22Rv1 (cell line): ENCODE data around the gene TEX35.

Experiments used
- ZFX ChIP-seq: fragments of 450-650 bp; IDR thresholded peaks from 2 replicates; pipeline ENCODE4 v1.6.1; 2017; ENCODE audit warnings: antibody characterized with exemption, borderline replicate concordance
- TF ChIP-seq, protein P1 (sequence below): fragments of 450-650 bp; IDR thresholded peaks from 2 replicates; pipeline ENCODE4 v1.5.1; 2017; ENCODE audit warnings: mild to moderate bottlenecking

DNA sequence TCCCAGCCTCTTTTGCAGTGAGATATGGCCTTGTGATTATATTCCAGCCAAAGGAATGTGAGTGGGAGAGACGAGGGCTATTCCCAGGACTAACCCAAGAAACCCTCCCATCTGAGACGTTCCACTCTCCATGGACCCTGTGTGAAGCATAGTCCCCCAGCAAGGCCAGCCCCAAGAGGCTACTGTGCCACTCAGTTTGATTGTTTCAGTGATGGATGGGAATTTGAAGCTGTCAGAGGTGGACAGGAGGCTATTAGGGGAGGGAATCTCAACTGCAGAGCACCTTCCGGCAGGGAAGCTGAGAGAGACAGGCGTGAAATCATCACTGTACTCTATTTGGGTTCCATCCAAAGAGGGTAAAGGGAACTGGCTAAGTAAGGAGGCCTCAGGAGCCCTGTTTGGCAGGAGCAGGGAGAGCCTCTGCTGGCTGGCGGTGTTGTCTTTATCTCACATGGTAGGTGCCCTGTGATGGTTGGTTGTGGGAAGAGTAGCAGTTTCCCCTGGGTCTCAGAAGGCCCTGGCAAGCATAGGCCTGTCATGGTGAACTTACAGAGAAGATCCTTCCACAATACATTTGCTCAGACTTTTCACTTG, 3.4 kb upstream of the TEX35 start:
- TF ChIP-seq, protein P1, sequence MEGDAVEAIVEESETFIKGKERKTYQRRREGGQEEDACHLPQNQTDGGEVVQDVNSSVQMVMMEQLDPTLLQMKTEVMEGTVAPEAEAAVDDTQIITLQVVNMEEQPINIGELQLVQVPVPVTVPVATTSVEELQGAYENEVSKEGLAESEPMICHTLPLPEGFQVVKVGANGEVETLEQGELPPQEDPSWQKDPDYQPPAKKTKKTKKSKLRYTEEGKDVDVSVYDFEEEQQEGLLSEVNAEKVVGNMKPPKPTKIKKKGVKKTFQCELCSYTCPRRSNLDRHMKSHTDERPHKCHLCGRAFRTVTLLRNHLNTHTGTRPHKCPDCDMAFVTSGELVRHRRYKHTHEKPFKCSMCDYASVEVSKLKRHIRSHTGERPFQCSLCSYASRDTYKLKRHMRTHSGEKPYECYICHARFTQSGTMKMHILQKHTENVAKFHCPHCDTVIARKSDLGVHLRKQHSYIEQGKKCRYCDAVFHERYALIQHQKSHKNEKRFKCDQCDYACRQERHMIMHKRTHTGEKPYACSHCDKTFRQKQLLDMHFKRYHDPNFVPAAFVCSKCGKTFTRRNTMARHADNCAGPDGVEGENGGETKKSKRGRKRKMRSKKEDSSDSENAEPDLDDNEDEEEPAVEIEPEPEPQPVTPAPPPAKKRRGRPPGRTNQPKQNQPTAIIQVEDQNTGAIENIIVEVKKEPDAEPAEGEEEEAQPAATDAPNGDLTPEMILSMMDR: no peak
- TF ChIP-seq ZFX: no peak
